Astrocyte (in vitro differentiated cells and primary cell): ENCODE data around the gene KCNMA1. TPM values are rescaled to one million over a fixed set of nuclear protein-coding genes. Genes with fewer than 3 reads are reported as not detected.

ENCODE experiments used
- DNase-seq: peaks from one replicate; pipeline ENCODE4 v3.0.0-alpha.2; 2010; ENCODE audit warnings: low read depth
- FAIRE-seq: peaks from 2 replicates; lab custom pipeline; 2011; peaks lifted over from hg19 to GRCh38; lab: Jason Lieb, UNC
- H2AFZ ChIP-seq: 2 replicates; pipeline ENCODE4 v1.6.0; 2012; ENCODE audit warnings: low read depth, low read length, inconsistent platforms
- H3K27ac ChIP-seq: 2 replicates; pipeline ENCODE4 v1.5.1; 2011; ENCODE audit warnings: low read depth, low read length, inconsistent platforms
- H3K27me3 ChIP-seq: 2 replicates; pipeline ENCODE4 v1.6.0; 2011; ENCODE audit warnings: low read length, inconsistent platforms; ENCODE audit not compliant: insufficient read depth
- H3K36me3 ChIP-seq: 2 replicates; pipeline ENCODE4 v1.5.1; 2011; ENCODE audit warnings: low read length, inconsistent platforms; ENCODE audit not compliant: insufficient read depth
- H3K4me1 ChIP-seq: 2 replicates; pipeline ENCODE4 v1.5.1; 2011; ENCODE audit warnings: low read length, inconsistent platforms; ENCODE audit not compliant: insufficient read depth
- H3K4me2 ChIP-seq: 2 replicates; pipeline ENCODE4 v1.6.0; 2012; ENCODE audit warnings: low read length, inconsistent platforms
- H3K4me3 ChIP-seq: 2 replicates; pipeline ENCODE4 v1.5.1; 2011; ENCODE audit warnings: low read depth, mild to moderate bottlenecking, low read length, inconsistent platforms; ENCODE audit not compliant: insufficient read depth
- H3K79me2 ChIP-seq: 2 replicates; pipeline ENCODE4 v1.6.0; 2012; ENCODE audit warnings: mild to moderate bottlenecking, low read length, inconsistent platforms; ENCODE audit not compliant: insufficient read depth
- H3K9ac ChIP-seq: 2 replicates; pipeline ENCODE4 v1.6.0; 2012; ENCODE audit warnings: mild to moderate bottlenecking, low read length, inconsistent platforms
- H3K9me3 ChIP-seq: 2 replicates; pipeline ENCODE4 v1.5.1; 2012; ENCODE audit warnings: low read depth, mild to moderate bottlenecking, low read length, inconsistent platforms; ENCODE audit not compliant: insufficient read depth
- H4K20me1 ChIP-seq: 2 replicates; pipeline ENCODE4 v1.6.0; 2012; ENCODE audit warnings: low read length, inconsistent platforms; ENCODE audit not compliant: insufficient read depth
- H3K27ac Mint-ChIP-seq: one replicate; pipeline ENCODE4 v1.8.0; 2021; ENCODE audit warnings: mild to moderate bottlenecking, mixed read lengths; ENCODE audit not compliant: unreplicated experiment
- H3K27me3 Mint-ChIP-seq: one replicate; pipeline ENCODE4 v1.8.0; 2021; ENCODE audit warnings: low read depth, mixed read lengths; ENCODE audit not compliant: unreplicated experiment
- H3K36me3 Mint-ChIP-seq: one replicate; pipeline ENCODE4 v1.8.0; 2021; ENCODE audit warnings: low read depth, mixed read lengths; ENCODE audit not compliant: unreplicated experiment
- H3K4me1 Mint-ChIP-seq: one replicate; pipeline ENCODE4 v1.8.0; 2021; ENCODE audit warnings: low read depth, mixed read lengths; ENCODE audit not compliant: unreplicated experiment
- H3K4me3 Mint-ChIP-seq: one replicate; pipeline ENCODE4 v1.8.0; 2021; ENCODE audit warnings: mild to moderate bottlenecking, moderate library complexity, mixed read lengths; ENCODE audit not compliant: unreplicated experiment
- H3K9me3 Mint-ChIP-seq: one replicate; pipeline ENCODE4 v1.8.0; 2021; ENCODE audit warnings: mild to moderate bottlenecking, mixed read lengths; ENCODE audit not compliant: unreplicated experiment
- EZH2 ChIP-seq: IDR thresholded peaks from 2 replicates; pipeline ENCODE4 v1.6.1; 2012; ENCODE audit warnings: mild to moderate bottlenecking, low read length, inconsistent platforms; ENCODE audit not compliant: insufficient read depth
- total RNA-seq: library from RNA; stranded (reverse); gene quantifications from 2 replicates; pipeline ENCODE4 v1.2.1, GENCODE V29; 2021
- TF ChIP-seq, protein P1 (sequence below): IDR thresholded peaks from 2 replicates; pipeline ENCODE4 v1.5.1; 2011; ENCODE audit warnings: low read depth, mild to moderate bottlenecking, inconsistent platforms, low read length, moderate library complexity; ENCODE audit not compliant: insufficient read depth

The KCNMA1 gene
- total RNA-seq, 1 donor from 2014 or later = 45.8 TPM

DNA sequence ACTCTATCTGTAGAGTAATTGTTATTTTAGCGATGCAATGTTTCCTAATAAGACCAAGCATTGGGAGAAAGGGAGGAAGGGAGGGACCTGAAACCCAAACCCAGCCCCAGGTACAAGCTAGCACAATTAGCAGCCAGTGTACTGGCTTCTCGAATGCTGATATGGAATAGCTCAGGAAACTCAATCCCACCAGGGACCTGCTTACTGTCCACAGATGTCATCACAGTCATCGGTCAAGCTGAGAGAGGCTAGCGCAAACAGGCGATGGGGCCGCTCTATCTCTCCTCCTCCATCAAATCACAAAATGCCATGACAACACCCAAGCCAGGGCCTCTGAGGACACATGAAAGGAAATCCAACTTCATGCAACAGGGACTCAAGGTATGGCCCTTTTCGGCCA is 192.1 kb downstream of the KCNMA1 start:
- TF ChIP-seq, protein P1, sequence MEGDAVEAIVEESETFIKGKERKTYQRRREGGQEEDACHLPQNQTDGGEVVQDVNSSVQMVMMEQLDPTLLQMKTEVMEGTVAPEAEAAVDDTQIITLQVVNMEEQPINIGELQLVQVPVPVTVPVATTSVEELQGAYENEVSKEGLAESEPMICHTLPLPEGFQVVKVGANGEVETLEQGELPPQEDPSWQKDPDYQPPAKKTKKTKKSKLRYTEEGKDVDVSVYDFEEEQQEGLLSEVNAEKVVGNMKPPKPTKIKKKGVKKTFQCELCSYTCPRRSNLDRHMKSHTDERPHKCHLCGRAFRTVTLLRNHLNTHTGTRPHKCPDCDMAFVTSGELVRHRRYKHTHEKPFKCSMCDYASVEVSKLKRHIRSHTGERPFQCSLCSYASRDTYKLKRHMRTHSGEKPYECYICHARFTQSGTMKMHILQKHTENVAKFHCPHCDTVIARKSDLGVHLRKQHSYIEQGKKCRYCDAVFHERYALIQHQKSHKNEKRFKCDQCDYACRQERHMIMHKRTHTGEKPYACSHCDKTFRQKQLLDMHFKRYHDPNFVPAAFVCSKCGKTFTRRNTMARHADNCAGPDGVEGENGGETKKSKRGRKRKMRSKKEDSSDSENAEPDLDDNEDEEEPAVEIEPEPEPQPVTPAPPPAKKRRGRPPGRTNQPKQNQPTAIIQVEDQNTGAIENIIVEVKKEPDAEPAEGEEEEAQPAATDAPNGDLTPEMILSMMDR = no peak
- no peak for TF ChIP-seq EZH2
- no peak overlapping the region for H3K4me3 Mint-ChIP-seq
- no peaks in the 10 kb centered on the region for H3K9me3 ChIP-seq
- H3K36me3 Mint-ChIP-seq = peaks cover 11% of the 10 kb centered on the region
- peaks cover 5% of the 10 kb centered on the region for H4K20me1 ChIP-seq
- H2AFZ ChIP-seq = no peak overlapping the region
- no peak overlapping the region for H3K27ac Mint-ChIP-seq
- no peaks in the 10 kb centered on the region for H3K4me1 ChIP-seq
- H3K27ac ChIP-seq = no peak overlapping the region
- DNase-seq (no peak), FAIRE-seq (no peak)
- no peaks in the 10 kb centered on the region for H3K4me1 Mint-ChIP-seq
- H3K36me3 ChIP-seq = no peaks in the 10 kb centered on the region
- no peak overlapping the region for H3K4me2 ChIP-seq
- H3K27me3 ChIP-seq = no peaks in the 10 kb centered on the region
- no peak overlapping the region for H3K4me3 ChIP-seq
- no peaks in the 10 kb centered on the region for H3K79me2 ChIP-seq
- H3K27me3 Mint-ChIP-seq = no peaks in the 10 kb centered on the region
- no peak overlapping the region for H3K9ac ChIP-seq
- peaks cover 3% of the 10 kb centered on the region for H3K9me3 Mint-ChIP-seq

DNA sequence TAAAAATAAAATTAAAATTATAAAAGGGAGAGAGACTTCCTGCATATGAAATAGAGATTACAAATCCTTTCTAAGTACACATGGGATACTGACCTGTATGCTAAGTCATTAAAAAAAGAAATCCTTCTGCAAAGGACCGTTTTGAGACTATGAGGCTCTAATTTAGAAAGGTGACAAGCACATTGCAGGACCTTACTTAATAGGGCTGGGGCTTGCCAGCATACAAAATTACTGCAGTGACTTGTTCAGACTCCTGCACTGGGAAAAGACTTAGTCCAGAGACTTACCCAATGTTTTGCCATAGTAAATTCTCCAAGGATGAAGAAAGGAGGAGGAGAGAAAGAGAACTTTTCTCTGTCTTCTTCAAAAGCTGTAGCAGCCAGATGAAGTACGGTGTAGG is 193.6 kb downstream of the KCNMA1 start:
- FAIRE-seq (no peak), DNase-seq (no peak)
- H3K36me3 ChIP-seq = no peaks in the 10 kb centered on the region
- H2AFZ ChIP-seq = no peak overlapping the region
- peaks cover 13% of the 10 kb centered on the region for H3K36me3 Mint-ChIP-seq
- H3K9ac ChIP-seq = no peak overlapping the region
- TF ChIP-seq EZH2 = no peak
- TF ChIP-seq, protein P1 = no peak
- no peak overlapping the region for H3K4me3 Mint-ChIP-seq
- H3K4me1 Mint-ChIP-seq = peaks cover 3% of the 10 kb centered on the region
- H3K79me2 ChIP-seq = no peaks in the 10 kb centered on the region
- no peak overlapping the region for H3K4me2 ChIP-seq
- H3K9me3 Mint-ChIP-seq = peaks cover 3% of the 10 kb centered on the region
- H3K9me3 ChIP-seq = no peaks in the 10 kb centered on the region
- H3K27ac ChIP-seq = no peak overlapping the region
- no peaks in the 10 kb centered on the region for H3K4me1 ChIP-seq
- H3K4me3 ChIP-seq = no peak overlapping the region
- H3K27me3 Mint-ChIP-seq = no peaks in the 10 kb centered on the region
- H3K27me3 ChIP-seq = no peaks in the 10 kb centered on the region
- no peak overlapping the region for H3K27ac Mint-ChIP-seq
- peaks cover 5% of the 10 kb centered on the region for H4K20me1 ChIP-seq

DNA sequence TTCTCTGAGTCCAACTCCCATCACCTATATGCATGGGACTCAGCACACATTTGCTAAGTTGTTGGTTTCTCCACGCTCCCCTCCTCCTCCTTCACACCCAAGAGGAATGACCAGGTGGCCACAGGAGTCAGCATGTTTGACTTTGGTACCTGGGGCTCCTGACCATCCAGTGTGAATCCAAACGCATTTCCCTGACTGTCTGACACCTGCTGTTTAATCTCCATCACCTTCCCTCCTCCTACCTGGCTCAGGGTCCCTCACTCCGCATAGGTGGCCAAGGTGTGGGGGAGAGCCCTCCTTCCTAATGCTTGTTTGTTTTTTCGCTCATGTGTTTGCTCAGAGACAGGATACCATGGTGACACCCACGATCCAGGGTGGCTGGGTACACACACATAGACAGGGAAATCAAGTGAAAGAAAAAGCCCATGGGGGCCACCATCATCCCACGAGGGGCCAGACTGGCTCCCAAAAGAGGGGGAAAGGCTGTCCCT is 194.9 kb downstream of the KCNMA1 start:
- Mint-ChIP-seq H3K4me3 (no peak overlapping the region), H3K4me1 (peaks cover 3% of the 10 kb centered on the region), H3K27me3 (no peaks in the 10 kb centered on the region), H3K36me3 (peaks cover 13% of the 10 kb centered on the region), H3K9me3 (peaks cover 3% of the 10 kb centered on the region), H3K27ac (no peak overlapping the region)
- no peak for TF ChIP-seq EZH2
- TF ChIP-seq, protein P1 = no peak
- no peaks in the 10 kb centered on the region for H3K79me2 ChIP-seq
- no peaks in the 10 kb centered on the region for H3K27me3 ChIP-seq
- no peaks in the 10 kb centered on the region for H3K9me3 ChIP-seq
- FAIRE-seq (no peak), DNase-seq (no peak)
- no peak overlapping the region for H3K4me3 ChIP-seq
- H3K4me2 ChIP-seq = no peak overlapping the region
- H3K9ac ChIP-seq = no peak overlapping the region
- no peaks in the 10 kb centered on the region for H3K4me1 ChIP-seq
- H4K20me1 ChIP-seq = peaks cover 5% of the 10 kb centered on the region
- no peak overlapping the region for H2AFZ ChIP-seq
- no peaks in the 10 kb centered on the region for H3K36me3 ChIP-seq
- no peak overlapping the region for H3K27ac ChIP-seq
